Skeletal muscle cell (primary cell): ENCODE measurements around the gene AP5Z1.
A peak's percentile ranks its signal among the peaks of the same experiment; 100 is the strongest.

Source experiments
- DNase-seq: peaks from one replicate; pipeline ENCODE4 v3.0.0-alpha.2; 2010; ENCODE audit warnings: low read depth
- H3K4me3 ChIP-seq: 2 replicates; pipeline ENCODE4 v1.5.1; 2011; ENCODE audit warnings: low read depth, mild to moderate bottlenecking, control low read depth, low read length, moderate library complexity

AP5Z1 gene, protein sequence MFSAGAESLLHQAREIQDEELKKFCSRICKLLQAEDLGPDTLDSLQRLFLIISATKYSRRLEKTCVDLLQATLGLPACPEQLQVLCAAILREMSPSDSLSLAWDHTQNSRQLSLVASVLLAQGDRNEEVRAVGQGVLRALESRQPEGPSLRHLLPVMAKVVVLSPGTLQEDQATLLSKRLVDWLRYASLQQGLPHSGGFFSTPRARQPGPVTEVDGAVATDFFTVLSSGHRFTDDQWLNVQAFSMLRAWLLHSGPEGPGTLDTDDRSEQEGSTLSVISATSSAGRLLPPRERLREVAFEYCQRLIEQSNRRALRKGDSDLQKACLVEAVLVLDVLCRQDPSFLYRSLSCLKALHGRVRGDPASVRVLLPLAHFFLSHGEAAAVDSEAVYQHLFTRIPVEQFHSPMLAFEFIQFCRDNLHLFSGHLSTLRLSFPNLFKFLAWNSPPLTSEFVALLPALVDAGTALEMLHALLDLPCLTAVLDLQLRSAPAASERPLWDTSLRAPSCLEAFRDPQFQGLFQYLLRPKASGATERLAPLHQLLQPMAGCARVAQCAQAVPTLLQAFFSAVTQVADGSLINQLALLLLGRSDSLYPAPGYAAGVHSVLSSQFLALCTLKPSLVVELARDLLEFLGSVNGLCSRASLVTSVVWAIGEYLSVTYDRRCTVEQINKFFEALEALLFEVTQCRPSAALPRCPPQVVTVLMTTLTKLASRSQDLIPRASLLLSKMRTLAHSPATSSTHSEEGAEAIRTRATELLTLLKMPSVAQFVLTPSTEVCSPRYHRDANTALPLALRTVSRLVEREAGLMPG

GRCh38 chr7:4775250-4775847, at the start of gene AP5Z1:
Gene AP5Z1 (plus strand): TSS chr7:4775623. CDS start chr7:4775716, 93 bp downstream.
- H3K4me3 ChIP-seq: peak within 1 kb of the TSS; percentile 96
- DNase-seq: peak; percentile 88

DNA sequence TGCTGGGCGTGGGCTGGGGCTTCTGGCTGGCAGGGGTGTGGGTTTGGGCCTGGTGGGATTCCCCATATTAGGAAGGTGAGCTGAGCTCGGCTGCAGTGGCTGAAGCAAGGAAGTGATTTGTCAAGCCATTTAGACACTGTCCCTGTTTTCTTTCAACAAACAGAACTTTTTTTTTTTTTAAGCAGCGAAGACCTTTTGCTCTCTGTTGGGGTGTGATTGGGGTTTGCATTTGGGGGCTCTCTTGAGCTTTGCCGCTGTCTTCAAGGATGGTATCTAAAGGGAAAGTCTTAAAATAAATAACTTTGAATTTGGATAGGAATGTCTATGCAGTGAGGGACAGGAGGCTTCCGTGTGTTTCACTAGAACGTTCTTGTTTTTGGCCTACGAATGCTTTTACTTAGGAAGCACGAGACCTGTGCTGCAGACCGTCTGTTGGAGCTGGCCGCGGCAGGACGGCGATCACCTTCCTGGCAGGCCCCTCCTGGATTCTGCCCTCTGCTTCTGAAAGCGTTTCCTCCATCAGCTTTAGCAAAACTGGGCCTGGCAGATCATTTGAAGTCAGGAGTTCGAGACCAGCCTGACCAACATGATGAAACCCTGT, 49.5 kb upstream of the AP5Z1 start:
- DNase-seq: no peak
- peak overlapping the region; percentile 37 for H3K4me3 ChIP-seq

- no peak overlapping the region for H3K4me3 ChIP-seq
Observed at GRCh38 chr7:4726566-4726965, 48.9 kb upstream of the AP5Z1 start.

GRCh38 chr7:4727914-4728705, 47.3 kb upstream of the AP5Z1 start:
- DNase-seq: no peak
- no peak overlapping the region for H3K4me3 ChIP-seq

More at GRCh38 chr7:4726566-4726965, 48.9 kb upstream of the AP5Z1 start:
- no peak for DNase-seq

DNA sequence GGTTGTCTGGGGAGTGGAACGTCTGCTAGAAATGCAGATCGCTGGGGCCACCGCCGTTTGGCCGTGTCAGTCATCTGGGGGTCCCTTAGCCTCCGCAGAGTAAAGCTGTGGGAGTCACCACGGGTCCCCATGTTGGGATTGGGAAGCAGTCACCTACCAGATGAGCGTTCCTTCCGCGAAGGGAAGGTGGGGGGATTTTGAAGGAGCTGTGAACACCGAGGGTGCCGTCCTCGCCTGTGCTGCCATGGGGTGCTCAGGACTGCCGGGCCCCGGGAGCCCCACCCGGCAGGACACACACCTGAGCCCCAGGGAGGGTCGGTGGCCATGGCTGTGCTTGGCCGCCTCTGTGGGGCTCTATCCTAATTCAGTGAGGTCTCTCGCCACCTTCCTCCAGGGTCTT, 46.2 kb upstream of the AP5Z1 start:
- no peak overlapping the region for H3K4me3 ChIP-seq
- DNase-seq: no peak

GRCh38 chr7:4730276-4730675, 45.1 kb upstream of the AP5Z1 start:
- H3K4me3 ChIP-seq: no peak overlapping the region
- no peak for DNase-seq

DNA sequence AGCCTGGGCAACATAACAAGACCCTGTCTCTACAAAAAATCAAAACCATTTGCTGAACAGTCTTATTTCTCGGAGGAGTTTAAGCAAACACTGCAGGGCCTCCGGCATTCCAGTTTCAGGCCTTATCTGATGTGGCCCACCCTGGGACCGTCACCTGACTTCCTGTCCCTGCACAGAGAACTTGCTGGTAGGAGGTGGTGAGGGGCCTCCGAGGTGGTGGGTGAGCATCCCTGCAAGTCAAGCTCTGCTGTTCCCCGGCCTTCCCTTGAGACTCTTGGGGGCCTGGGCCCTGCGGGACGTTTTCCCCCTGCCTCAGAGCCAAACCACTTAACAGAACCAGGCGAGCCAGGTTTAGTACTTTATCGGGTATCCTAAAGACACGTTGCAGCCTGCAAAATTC, 44.5 kb upstream of the AP5Z1 start:
- DNase-seq: no peak
- H3K4me3 ChIP-seq: no peak overlapping the region

GRCh38 chr7:4731803-4732202, 43.6 kb upstream of the AP5Z1 start:
- DNase-seq: no peak
- H3K4me3 ChIP-seq: no peak overlapping the region

GRCh38 chr7:4733936-4734528, 41.4 kb upstream of the AP5Z1 start:
- no peak overlapping the region for H3K4me3 ChIP-seq
- DNase-seq: no peak

- H3K4me3 ChIP-seq: no peak overlapping the region
- no peak for DNase-seq
Observed at GRCh38 chr7:4734587-4735345, 40.7 kb upstream of the AP5Z1 start.

DNA sequence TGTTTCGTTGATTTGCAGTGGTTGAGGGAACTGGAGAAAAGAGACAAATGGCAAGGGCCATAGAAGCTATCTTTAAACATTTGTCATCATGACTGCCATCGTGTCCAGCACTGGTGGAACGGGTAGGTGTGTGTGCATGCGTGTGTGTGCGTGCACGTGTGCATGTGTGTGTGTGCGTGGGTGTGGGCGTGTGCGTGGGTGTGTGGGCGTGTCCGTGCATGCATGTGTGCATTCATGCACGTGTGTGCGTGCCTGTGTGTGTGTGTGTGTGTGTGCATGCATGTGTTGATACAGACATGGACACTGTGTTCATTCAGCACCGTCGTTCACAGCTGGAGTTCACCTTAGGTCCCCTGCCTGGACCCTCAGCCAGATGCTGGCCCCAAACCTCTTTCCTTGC, 38.1 kb upstream of the AP5Z1 start:
- no peak for DNase-seq
- no peak overlapping the region for H3K4me3 ChIP-seq

GRCh38 chr7:4738711-4739527, 36.5 kb upstream of the AP5Z1 start:
- H3K4me3 ChIP-seq: peak overlapping the region; percentile 0
- peak; percentile 71 for DNase-seq

GRCh38 chr7:4739528-4739992, 35.9 kb upstream of the AP5Z1 start:
- no peak for DNase-seq
- no peak overlapping the region for H3K4me3 ChIP-seq

GRCh38 chr7:4740796-4741195, 34.6 kb upstream of the AP5Z1 start:
- H3K4me3 ChIP-seq: no peak overlapping the region
- no peak for DNase-seq

DNA sequence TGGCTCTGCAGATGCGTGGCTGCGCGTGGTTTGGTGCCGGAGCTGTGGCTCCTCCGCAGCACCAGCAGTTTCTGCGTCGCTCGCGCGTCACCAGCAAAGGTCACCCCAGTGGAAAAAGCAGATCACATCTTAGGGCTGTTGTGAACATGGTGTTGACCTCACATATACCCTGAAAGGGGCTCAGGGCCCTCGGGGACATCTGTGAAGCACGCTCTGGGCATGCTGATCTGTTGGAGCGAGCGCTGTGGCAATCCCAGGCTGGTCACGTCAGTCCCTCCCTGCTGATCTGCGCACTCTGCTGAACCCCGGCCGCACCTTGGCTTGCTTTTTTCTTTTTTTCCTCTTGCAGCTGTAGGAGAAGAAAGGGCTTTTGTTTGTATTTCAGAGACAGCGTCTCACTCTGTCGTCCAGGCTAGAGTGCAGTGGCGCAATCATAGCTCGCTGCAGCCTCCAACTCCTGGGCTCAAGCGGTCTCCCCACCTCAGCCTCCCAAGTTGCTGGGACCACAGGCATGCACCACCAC, 33.3 kb upstream of the AP5Z1 start:
- no peak for DNase-seq
- H3K4me3 ChIP-seq: no peak overlapping the region

DNA sequence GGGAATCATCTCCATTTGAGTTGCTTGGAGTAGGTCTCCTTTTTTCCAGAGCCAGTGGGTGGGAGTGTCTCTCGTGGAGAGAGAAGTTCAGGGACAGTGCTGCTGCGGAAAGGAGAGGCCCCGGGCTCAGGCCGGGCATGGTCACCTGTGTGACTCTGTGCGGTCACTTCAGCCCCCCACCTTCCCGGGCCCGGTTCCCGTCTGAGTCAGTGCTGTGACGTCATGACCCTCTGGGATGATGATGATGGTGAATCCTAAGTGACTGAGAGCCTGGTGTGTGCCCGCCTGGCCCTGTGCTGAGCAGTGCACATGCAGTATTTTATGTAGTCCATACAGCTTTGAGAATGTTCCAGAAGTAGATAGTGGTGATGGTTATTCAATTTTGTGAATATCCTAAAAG, 32.6 kb upstream of the AP5Z1 start:
- DNase-seq: no peak
- H3K4me3 ChIP-seq: no peak overlapping the region
